Neural progenitor cell (in vitro differentiated cells): Measurements from ENCODE around the gene TIAL1. TPM values are rescaled to one million over a fixed set of nuclear protein-coding genes. Genes with fewer than 3 reads are reported as not detected.

Experiments used
- DNase-seq: peaks from one replicate; pipeline ENCODE4 v3.0.0-alpha.2; 2016; ENCODE audit warnings: low spot score
- H2AFZ ChIP-seq: fragments of 200-600 bp; sonication (generic); replicated peaks from 2 replicates; pipeline ENCODE4 v1.6.1; 2016; ENCODE audit warnings: antibody characterized with exemption
- H3F3A ChIP-seq: fragments of 200-600 bp; sonication (generic); 2 replicates; pipeline ENCODE4 v1.6.1; 2016; ENCODE audit warnings: antibody characterized with exemption, low read depth
- H3K27ac ChIP-seq: fragments of 200-600 bp; sonication (generic); 2 replicates; pipeline ENCODE4 v1.5.1; 2016; ENCODE audit warnings: mild to moderate bottlenecking
- H3K27me3 ChIP-seq: fragments of 200-600 bp; sonication (generic); 2 replicates; pipeline ENCODE4 v1.6.1; 2016; ENCODE audit warnings: mild to moderate bottlenecking, moderate library complexity
- H3K36me3 ChIP-seq: fragments of 200-600 bp; sonication (generic); 2 replicates; pipeline ENCODE4 v1.5.1; 2016
- H3K4me1 ChIP-seq: fragments of 200-600 bp; sonication (generic); 2 replicates; pipeline ENCODE4 v1.6.1; 2016; ENCODE audit warnings: mixed run types
- H3K4me2 ChIP-seq: fragments of 200-600 bp; sonication (generic); 2 replicates; pipeline ENCODE4 v1.6.1; 2016
- H3K4me3 ChIP-seq: fragments of 200-600 bp; sonication (generic); 2 replicates; pipeline ENCODE4 v1.5.1; 2016
- H3K79me2 ChIP-seq: fragments of 200-600 bp; sonication (generic); 2 replicates; pipeline ENCODE4 v1.6.1; 2016; ENCODE audit warnings: low read depth
- H3K9ac ChIP-seq: fragments of 200-600 bp; sonication (generic); 2 replicates; pipeline ENCODE4 v1.6.1; 2016
- H3K9me3 ChIP-seq: fragments of 200-600 bp; sonication (generic); 2 replicates; pipeline ENCODE4 v1.5.1; 2016; ENCODE audit warnings: low read depth
- H4K20me1 ChIP-seq: fragments of 200-600 bp; sonication (generic); 2 replicates; pipeline ENCODE4 v1.6.1; 2016; ENCODE audit warnings: low read depth
- H3K27ac Mint-ChIP-seq: 3 replicates; pipeline ENCODE4 v1.8.0; 2021; ENCODE audit warnings: mixed read lengths
- H3K27me3 Mint-ChIP-seq: 2 replicates; pipeline ENCODE4 v1.8.0; 2022; ENCODE audit warnings: low read depth, mild to moderate bottlenecking, inconsistent platforms, moderate library complexity, mixed read lengths; ENCODE audit not compliant: insufficient read depth
- H3K36me3 Mint-ChIP-seq: 3 replicates; pipeline ENCODE4 v1.8.0; 2021; ENCODE audit warnings: mixed read lengths
- H3K4me1 Mint-ChIP-seq: 3 replicates; pipeline ENCODE4 v1.8.0; 2021; ENCODE audit warnings: mixed read lengths
- H3K4me3 Mint-ChIP-seq: 3 replicates; pipeline ENCODE4 v1.8.0; 2021; ENCODE audit warnings: mild to moderate bottlenecking, moderate library complexity, mixed read lengths
- H3K9me3 Mint-ChIP-seq: 3 replicates; pipeline ENCODE4 v1.8.0; 2020; ENCODE audit warnings: mixed read lengths
- EZH2 ChIP-seq: fragments of 200-600 bp; sonication (generic); IDR thresholded peaks from 2 replicates; pipeline ENCODE4 v1.6.1; 2017; ENCODE audit warnings: antibody characterized with exemption, mild to moderate bottlenecking, moderate library complexity
- EZH2phosphoT487 ChIP-seq: fragments of 200-600 bp; sonication (generic); IDR thresholded peaks from 2 replicates; pipeline ENCODE4 v1.6.1; 2017; ENCODE audit warnings: antibody characterized with exemption
- total RNA-seq: library from RNA; depleted of rRNA; stranded (reverse); fragments of >200 nt; gene quantifications from 2 replicates; pipeline ENCODE4 v1.2.3, GENCODE V29; 2015; ENCODE audit warnings: low replicate concordance
- TF ChIP-seq, protein P1 (sequence below): fragments of 200-600 bp; sonication (generic); IDR thresholded peaks from 2 replicates; pipeline ENCODE4 v1.5.1; 2017; ENCODE audit warnings: antibody characterized with exemption, mild to moderate bottlenecking

TIAL1 gene
- total RNA-seq, 1 donor from 2014 or later = 166 TPM

DNA sequence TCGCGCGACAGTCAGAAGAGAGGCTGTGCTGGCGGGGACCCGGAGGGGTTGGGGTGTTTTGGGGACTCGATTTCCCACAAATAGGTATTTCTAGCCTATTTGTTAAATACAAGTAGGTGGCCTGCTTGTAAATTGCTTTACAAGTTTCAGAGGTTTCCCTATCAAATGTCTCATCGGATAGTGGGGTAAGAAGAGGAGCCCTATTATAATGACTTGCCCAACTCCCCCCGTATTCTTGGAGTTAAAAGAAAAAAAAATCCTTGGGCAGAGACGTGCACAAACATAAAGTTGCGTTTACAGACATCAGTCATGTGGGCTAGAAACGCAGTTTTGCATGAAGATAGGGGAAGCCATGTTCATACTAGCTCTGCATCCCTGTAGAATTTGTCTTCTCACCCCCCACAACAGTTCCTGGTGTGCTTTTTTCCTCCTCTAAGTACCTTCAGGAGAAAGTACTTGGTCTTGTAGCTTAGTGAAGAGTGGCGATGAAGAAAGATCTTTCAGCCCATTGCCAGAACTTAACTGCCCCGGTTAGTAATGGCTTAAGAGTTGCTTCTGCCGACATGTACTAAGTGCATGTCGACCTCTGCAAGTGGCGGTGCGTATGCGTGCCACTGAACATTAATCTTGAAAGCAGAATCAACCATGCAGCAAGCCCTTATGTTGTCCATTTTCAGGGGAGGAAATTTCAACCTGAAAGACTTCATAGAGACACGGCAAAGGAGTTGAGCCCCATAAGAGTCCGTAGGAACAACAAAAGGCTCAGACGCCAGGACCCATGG, 832 bp upstream of the TIAL1 start:
- peaks cover 3% of the 10 kb centered on the region for H3K36me3 ChIP-seq
- Mint-ChIP-seq H3K27me3 (no peaks in the 10 kb centered on the region), H3K4me1 (peaks cover 31% of the 10 kb centered on the region), H3K27ac (peak overlapping the region; percentile 90), H3K36me3 (peaks cover 7% of the 10 kb centered on the region), H3K4me3 (peak overlapping the region; percentile 92), H3K9me3 (peaks cover 2% of the 10 kb centered on the region)
- DNase-seq = no peak
- TF ChIP-seq EZH2 = no peak
- TF ChIP-seq, protein P1, sequence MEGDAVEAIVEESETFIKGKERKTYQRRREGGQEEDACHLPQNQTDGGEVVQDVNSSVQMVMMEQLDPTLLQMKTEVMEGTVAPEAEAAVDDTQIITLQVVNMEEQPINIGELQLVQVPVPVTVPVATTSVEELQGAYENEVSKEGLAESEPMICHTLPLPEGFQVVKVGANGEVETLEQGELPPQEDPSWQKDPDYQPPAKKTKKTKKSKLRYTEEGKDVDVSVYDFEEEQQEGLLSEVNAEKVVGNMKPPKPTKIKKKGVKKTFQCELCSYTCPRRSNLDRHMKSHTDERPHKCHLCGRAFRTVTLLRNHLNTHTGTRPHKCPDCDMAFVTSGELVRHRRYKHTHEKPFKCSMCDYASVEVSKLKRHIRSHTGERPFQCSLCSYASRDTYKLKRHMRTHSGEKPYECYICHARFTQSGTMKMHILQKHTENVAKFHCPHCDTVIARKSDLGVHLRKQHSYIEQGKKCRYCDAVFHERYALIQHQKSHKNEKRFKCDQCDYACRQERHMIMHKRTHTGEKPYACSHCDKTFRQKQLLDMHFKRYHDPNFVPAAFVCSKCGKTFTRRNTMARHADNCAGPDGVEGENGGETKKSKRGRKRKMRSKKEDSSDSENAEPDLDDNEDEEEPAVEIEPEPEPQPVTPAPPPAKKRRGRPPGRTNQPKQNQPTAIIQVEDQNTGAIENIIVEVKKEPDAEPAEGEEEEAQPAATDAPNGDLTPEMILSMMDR = peak; percentile 4
- H3K79me2 ChIP-seq = peaks cover 39% of the 10 kb centered on the region
- peaks cover 18% of the 10 kb centered on the region for H3F3A ChIP-seq
- H3K27ac ChIP-seq = peak overlapping the region; percentile 9
- peak overlapping the region; percentile 70 for H3K4me3 ChIP-seq
- H3K9ac ChIP-seq = no peak overlapping the region
- no peaks in the 10 kb centered on the region for H3K27me3 ChIP-seq
- H3K4me1 ChIP-seq = peaks cover 32% of the 10 kb centered on the region
- peak overlapping the region; percentile 9 for H2AFZ ChIP-seq
- peaks cover 32% of the 10 kb centered on the region for H4K20me1 ChIP-seq
- peak overlapping the region; percentile 74 for H3K4me2 ChIP-seq
- no peaks in the 10 kb centered on the region for H3K9me3 ChIP-seq

DNA sequence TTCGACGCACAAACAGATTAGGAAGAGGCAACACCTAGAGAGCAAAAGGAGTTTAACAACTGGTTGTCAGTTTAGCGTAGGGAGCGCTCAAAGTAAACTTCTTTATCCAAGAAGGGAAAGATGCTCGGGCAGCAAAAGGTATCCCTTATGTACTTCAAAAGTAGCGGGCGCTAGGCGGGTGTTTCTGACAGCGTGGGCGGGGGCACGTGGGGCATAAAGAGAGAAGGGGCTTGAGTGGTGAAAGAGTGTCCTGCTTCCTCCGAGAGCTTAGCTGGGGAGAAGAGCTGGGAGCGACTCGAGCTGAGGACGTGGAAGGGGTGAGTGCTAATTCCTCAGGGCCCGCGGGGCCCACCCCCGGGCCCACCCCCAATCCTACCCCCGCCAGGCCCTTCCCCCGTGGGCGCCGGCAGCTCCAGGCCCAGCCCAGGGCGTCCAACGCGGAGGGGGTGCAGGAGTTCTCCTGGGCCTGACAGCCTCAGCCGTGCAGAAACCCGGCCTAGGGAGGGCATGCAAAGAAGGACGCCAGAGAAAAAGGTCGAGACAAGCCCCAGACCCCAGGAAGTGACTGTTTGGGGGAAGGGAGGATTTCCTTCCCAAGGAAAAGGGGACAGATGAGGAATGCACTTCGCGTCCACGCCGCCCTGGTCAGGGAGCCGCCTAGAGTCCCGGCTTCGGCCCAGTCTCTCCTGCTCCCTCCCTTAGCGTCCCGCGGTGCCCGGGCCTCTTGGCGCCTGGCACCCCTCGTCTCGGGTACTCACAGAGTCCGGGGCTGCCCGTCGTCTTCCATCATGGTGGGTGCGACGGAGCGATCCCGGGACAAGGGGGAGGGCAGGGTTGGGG, 868 bp downstream of the TIAL1 start:
- DNase-seq = peak; percentile 35
- H3K4me2 ChIP-seq = peak overlapping the region; percentile 82
- TF ChIP-seq EZH2phosphoT487 = no peak
- TF ChIP-seq, protein P1 = no peak
- H3K36me3 Mint-ChIP-seq = peaks cover 11% of the 10 kb centered on the region
- peak overlapping the region; percentile 87 for H3K9ac ChIP-seq
- no peaks in the 10 kb centered on the region for H3K9me3 ChIP-seq
- peak overlapping the region; percentile 65 for H3K27ac Mint-ChIP-seq
- peaks cover 18% of the 10 kb centered on the region for H3F3A ChIP-seq
- H3K79me2 ChIP-seq = peaks cover 56% of the 10 kb centered on the region
- peaks cover 44% of the 10 kb centered on the region for H4K20me1 ChIP-seq
- peak overlapping the region; percentile 92 for H3K4me3 Mint-ChIP-seq
- peaks cover 38% of the 10 kb centered on the region for H3K4me1 Mint-ChIP-seq
- H3K4me3 ChIP-seq = peak overlapping the region; percentile 70
- peaks cover 2% of the 10 kb centered on the region for H3K9me3 Mint-ChIP-seq
- H3K36me3 ChIP-seq = peaks cover 9% of the 10 kb centered on the region
- peak overlapping the region; percentile 96 for H3K27ac ChIP-seq
- H3K4me1 ChIP-seq = peaks cover 33% of the 10 kb centered on the region
- H2AFZ ChIP-seq = peak overlapping the region; percentile 88
- H3K27me3 ChIP-seq = no peaks in the 10 kb centered on the region
- H3K27me3 Mint-ChIP-seq = no peaks in the 10 kb centered on the region

DNA sequence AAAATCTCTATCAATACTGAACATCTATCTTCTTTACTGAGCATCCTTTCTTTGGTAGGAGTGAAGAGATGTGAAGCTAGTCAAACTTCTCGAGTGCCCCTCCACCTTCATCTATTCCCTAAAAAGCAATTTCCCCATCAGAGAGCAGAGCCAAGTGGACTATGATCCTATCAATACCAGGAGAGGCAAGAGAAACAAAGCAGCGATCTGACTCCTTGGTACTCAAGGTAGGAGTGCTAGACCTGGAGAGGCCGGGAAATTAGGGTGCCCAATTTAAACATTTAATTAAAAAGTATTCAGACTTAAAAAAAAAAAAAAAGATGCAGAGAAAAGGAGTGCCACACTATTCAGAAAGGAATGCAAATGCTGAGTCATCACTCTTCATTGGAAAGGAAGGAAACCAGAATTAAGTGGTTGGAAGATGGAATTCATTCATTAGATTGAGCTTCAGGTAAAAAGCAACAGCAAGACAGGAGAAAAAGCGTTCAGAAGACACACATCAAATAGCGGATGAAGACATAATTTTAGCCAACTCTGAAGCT, 1.6 kb downstream of the TIAL1 start:
- Histone ChIP-seq H3K27me3 (no peaks in the 10 kb centered on the region), H3K9ac (peak overlapping the region; percentile 87), H3K4me3 (peak overlapping the region; percentile 70), H4K20me1 (peaks cover 44% of the 10 kb centered on the region), H3K79me2 (peaks cover 62% of the 10 kb centered on the region), H3K4me2 (peak overlapping the region; percentile 82), H3K36me3 (peaks cover 9% of the 10 kb centered on the region), H3K4me1 (peaks cover 33% of the 10 kb centered on the region), H3K9me3 (no peaks in the 10 kb centered on the region), H2AFZ (no peak overlapping the region), H3F3A (peaks cover 18% of the 10 kb centered on the region), H3K27ac (no peak overlapping the region)
- H3K4me1 Mint-ChIP-seq = peaks cover 38% of the 10 kb centered on the region
- H3K27me3 Mint-ChIP-seq = no peaks in the 10 kb centered on the region
- peak overlapping the region; percentile 65 for H3K27ac Mint-ChIP-seq
- peaks cover 11% of the 10 kb centered on the region for H3K36me3 Mint-ChIP-seq
- peak; percentile 38 for DNase-seq
- TF ChIP-seq EZH2 = no peak
- TF ChIP-seq, protein P1 = no peak
- no peak for TF ChIP-seq EZH2phosphoT487
- H3K4me3 Mint-ChIP-seq = peak overlapping the region; percentile 92
- peaks cover 2% of the 10 kb centered on the region for H3K9me3 Mint-ChIP-seq
